ENCODE data around the gene OR4C45.
"Not testable (repeated sequence)": the region's sequence is repeated elsewhere in the genome, so short reads cannot be mapped to it uniquely, and the experiment has no call there.

OR4C45 gene

DNA sequence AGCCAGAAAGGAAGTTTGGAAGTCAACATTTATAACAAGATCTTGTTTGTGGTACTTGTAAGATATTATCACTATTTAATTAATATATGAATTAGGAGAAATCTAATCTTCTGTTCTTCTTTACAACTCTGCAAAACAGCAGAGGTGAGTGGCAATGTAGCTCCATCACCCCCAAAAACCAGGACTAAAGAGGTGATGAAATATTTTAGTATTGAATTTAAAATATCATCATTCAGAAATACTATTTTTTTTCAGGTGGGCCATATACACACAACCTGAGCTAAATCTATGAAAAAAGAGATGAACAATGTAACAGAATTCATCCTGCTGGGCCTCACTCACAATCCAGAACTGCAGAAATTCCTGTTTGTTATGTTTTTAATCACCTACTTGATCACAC, at the start of gene OR4C45:
OR4C45 (plus strand) TSS at position 301 of the 400 bp plus-strand sequence.
- DNase-seq (ENCODE audit: low read depth in 2 of 2), result no peak

DNA sequence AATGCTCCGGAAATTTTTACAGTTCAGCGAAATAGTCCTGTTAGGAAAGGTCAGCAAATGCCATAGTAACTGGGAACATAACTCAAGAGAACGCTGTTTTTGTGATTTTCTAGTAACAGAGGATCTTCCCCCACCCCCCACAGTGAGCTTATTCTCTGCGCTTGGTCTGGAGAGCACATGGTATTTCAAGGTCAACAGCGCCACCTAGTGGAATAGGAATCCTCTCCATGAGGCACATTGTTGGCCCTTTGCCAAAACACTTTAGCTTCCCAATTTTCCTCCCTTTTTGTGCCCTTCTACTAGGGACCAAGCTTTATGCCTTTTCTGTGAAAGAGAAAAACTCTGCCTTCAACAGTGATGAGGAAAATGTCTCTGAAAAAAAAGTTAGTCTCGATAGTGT, 37.1 kb upstream of the OR4C45 start:
- DNase-seq (ENCODE audit: low read depth in 2 of 2), result no peak

DNA sequence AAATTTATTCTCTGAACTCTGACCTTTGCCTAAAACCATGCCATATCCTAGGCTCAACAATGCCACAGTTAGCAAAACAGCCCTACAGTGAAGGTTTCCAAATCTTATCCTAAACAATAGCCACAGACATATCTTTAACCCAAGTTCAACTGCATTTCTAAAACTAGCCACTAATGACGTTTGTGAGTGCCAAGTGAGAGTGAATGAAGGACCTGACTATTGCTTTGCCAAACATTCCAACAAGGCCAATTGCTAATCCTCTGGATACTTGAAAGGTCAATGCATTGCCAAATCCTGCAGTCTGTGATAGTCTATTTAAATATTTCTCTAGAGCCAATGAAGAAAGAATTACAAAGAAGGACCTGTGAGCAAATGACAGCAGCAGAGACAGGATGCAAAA, 2.5 kb upstream of the OR4C45 start:
- DNase-seq (ENCODE audit: low read depth in 2 of 2), result no peak

DNA sequence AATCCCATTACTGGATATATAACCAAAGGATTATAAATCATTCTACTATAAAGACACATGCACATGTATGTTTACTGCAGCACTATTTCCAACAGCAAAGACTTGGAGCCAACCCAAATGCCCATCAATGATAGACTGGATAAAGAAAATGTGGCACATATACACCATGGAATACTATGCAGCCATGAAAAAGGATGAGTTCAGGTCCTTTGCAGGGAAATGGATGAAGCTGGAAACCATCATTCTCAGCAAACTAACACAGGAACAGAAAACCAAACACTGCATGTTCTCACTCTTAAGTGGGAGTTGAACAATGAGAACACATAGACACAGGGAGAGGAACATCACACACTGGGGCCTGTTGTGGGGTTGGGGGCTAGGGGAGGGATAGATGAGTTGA, 3.6 kb downstream of the OR4C45 start:
- DNase-seq (ENCODE audit: low read depth in 2 of 2), result not testable (repeated sequence)

DNA sequence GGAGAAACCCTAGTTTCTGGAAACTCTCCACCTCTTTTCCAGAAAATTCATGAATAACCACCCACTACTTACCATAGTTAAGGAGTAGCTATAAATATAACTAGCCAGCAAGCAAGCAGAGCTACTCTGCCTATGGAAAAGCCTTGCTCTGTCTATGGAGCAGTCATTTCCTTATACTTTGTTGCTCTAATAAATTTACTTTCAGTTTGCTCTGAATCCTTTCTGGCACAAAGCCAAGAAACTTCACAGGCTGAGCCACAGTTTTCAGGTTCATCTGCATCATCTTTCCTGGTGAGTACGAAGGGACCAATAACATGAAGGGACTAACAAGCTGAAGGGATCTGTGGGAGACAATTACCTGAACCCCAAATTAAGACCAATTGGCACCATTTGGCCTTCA, 4.6 kb downstream of the OR4C45 start:
- no peak for DNase-seq (ENCODE audit: low read depth in 2 of 2)

DNA sequence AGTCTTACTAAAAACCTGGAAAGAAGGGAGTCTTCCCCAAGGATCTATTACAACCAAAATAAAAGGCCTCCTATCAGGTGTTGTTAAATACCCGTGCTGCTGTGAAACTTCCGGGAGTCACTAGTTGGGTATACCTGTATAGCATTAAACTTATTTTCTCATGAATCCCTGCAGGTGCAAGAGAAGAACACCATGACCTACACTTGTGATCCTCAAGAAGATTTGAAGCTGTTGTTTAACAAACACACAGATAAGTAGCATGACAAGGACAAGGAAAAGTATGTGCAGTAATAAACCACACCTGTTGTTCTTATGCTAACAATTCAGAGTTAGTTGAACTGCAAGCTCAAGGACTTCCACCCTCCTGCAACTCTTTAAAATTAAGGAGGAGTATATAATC, 12.0 kb downstream of the OR4C45 start:
- DNase-seq (ENCODE audit: low read depth in 2 of 2), result no peak

DNA sequence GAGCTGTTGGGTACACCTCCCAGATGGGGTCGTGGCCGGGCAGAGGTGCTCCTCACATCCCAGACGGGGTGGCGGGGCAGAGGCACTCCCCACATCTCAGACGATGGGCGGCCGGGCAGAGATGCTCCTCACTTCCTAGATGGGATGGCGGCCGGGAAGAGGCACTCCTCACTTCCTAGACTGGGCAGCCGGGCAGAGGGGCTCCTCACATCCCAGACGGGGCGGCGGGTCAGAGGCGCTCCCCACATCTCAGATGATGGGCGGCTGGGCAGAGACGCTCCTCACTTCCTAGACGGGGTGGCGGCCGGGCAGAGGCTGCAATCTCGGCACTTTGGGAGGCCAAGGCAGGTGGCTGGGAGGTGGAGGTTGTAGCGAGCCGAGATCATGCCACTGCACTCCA, 30.4 kb downstream of the OR4C45 start:
- not testable (repeated sequence) for DNase-seq (ENCODE audit: low read depth in 2 of 2)

DNA sequence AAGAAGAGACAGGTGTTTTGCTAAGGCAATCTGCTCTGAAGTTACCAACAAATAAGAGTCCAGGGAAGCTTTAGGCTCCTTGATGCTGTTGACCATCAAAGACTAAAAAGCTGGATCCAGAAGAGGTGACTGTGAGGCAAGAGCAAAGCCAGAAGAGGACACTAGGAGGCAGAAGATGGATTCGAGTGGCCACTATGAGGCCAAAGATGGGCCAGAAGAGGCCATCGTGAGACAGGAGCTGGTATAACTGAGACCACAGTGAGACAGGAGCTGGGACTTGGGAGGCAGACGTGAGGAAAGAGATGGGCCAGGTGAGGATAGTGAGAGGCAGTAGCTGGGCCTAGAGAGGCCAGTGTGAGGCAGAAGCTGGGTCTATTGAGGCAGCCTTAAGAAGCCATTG, 37.7 kb downstream of the OR4C45 start:
- DNase-seq (ENCODE audit: low read depth in 2 of 2), result no peak

DNA sequence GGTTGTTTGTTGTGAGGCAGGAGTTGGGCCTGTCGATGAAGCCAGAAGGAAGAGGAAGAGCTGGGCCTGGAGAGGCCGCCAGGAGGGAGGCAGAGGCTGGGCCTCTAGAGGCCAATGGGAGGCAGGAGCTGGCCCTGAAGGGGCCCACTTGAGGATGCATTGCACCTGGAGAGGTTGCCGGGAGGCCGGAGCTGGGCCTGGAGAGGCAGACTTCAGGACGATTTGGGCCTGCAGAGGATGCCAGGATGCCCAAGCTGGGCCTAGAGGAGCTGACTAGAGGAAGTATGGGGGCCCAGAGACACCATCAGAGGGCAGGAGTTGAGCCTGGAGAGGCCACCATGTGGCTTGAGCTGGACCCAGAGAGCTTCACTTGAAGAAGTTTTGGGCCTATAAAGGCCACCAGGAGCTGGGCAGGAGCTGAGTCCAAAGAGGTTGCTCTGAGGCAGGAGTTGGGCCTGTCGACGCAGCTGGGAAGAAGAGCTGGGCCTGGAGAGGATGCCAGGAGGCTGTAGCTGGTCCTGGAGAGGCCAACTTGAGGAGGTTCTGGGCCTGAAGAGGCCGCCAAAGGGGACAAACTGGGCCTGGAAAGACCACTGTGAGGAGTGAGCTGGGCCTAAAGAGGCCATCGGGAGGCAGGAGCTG, 39.0 kb downstream of the OR4C45 start:
- DNase-seq (ENCODE audit: low read depth in 2 of 2), result no peak

DNA sequence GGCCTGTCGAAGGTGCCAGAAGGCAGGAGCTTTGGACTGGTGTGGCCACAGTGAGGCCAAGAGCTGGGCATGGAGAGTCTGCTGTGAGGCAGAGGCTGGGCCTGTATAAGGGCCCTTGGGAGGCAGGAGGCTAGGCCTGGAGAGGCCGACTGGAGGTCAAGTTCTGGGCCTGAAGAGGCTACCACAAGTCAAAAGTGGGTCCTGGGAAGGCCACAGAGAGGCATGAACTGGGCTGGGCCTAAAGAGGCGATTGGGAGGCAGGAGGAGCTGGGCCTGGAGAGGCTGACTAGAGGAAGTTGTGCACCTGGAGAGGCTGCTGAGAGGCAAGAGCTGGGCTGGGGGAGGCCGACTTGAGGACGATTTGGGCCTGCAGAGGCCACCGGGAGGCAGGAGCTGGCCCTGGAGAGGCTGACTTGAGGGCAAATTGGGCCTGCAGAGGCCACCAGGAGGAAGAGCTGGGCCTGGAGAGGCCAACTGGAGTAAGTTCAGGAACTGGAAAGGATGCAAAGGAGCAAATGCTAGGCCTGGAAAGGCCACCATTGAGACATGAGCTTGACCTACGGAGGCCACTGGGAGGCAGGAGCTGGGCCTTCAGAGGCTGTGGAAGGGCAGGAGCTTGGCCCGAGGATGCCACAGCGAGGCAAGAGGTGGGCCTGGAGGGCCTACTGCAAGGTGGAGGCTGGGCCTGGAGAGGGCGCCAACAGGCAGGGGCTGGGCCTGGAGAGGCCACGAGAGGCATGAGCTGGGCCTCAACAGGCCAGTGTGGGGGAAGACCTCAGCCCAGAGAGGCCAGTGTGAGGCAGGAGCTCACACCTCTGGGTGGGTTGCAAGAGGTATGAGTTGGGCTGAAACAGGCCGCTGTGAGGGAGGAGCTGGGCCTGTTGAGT, 39.8 kb downstream of the OR4C45 start:
- DNase-seq (ENCODE audit: low read depth in 2 of 2), result no peak

DNA sequence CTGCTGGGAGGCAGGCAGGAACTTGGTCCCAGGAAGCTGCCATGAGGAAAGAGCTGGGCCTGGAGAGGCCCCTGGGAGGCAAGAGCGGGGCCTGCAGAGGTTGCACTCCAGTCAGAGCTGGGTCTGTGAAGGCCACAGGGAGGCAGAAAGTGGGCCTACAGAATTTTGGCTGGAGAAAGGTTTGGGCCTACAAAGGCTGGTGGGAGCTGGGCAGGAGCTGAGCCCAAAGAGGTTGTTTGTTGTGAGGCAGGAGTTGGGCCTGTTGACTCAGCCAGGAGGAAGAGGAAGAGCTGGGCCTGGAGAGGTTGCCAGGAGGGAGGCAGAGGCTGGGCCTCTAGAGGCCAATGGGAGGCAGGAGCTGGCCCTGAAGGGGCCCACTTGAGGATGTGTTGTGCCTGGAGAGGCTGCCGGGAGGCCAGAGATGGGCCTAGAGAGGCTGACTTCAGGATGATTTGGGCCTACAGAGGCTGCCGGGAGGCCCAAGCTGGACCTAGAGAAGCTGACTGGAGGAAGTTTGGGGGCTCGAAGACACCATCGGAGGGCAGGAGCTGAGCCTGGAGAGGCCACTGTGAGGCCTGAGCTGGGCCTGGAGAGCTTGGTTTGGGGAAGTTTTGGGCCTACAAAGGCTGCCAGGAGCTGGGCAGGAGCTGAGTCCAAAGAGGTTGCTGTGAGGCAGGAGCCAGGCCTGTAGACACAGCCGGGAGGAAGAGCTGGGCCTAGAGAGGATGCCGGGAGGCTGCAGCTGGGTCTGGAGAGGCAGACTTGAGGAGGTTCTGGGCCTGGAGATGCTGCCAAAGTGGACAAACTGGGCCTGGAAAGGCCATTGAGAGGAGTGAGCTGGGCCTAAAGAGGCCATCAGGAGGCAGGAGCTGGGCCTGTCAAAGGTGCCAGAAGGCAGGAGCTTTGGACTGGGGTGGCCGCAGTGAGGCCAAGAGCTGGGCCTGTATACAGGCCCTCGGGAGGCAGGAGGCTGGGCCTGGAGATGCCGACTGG, 40.7 kb downstream of the OR4C45 start:
- DNase-seq (ENCODE audit: low read depth in 2 of 2), result no peak

DNA sequence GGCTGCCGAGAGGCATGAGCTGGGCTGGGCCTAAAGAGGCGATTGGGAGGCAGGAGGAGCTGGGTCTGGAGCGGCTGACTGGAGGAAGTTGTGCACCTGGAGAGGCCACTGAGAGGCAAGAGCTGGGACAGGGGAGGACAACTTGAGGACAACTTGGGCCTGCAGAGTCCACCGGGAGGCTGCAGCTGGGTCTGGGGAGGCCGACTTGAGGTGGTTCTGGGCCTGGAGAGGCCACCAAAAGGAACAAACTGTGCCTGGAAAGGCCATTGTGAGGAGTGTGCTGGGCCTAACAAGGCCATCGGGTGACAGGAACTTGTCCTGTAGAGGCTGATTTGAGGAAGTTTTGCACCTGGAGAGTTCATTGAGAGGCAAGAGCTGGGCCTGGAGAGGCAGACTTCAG, 41.5 kb downstream of the OR4C45 start:
- DNase-seq (ENCODE audit: low read depth in 2 of 2), result no peak

DNA sequence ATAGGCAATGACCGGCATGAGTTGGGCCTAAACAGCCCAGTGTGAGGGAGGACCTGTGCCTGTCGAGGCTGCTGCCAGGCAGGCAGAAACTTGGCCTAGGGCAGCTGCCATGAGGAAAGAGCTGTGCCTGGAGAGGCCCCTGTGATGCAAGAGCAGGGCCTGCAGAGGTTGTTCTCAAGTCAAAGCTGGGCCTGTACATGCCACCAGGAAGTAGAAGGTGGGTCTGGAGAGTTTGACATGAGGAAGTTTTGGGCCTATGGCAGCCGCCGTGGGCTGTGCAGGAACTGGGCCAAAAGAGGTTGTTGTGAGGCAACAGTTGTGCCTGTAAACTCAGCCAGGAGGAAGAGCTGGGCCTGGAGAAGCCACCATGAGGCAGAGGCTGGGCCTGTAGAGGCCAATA, 43.2 kb downstream of the OR4C45 start:
- DNase-seq (ENCODE audit: low read depth in 2 of 2), result no peak

DNA sequence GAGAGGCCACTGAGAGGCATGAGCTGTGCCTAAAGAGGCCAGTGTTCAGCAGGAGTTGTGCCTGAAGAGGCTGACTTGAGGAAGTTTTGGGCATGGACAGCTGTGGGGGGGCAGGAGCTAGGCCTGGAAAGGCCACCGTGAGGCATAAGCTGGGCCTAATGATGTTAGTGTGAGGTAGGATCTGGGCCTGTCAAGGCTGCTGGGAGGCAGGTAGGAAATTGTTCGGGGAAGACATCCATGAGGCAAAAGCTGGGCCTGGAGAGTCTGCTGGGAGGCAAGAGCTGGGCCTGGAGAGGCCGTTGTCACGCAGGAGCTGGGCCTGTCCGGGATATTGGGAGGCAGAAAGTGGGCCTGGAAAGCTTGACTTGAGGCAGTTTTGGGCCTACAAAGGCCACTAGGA, 44.9 kb downstream of the OR4C45 start:
- no peak for DNase-seq (ENCODE audit: low read depth in 2 of 2)

DNA sequence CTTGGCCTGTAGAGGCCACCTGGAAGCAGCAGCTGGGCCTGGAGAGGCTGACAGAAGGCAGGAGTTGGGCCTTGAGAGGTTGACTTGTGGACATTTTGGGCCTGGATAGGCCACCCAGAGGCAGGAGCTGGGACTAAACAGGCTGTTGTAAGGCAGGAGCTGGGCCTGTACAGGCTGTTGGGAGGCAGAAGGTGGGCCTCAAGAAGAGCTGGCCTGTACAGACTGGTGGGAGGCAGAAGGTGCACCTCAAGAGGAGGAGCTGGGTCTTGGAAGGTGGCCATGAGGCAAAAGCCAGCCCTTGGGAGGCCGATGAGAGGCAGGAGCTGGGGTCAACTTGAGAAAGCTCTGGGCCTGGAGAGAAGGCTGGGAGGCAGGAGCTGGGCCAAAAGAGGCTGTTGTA, 45.3 kb downstream of the OR4C45 start:
- no peak for DNase-seq (ENCODE audit: low read depth in 2 of 2)

DNA sequence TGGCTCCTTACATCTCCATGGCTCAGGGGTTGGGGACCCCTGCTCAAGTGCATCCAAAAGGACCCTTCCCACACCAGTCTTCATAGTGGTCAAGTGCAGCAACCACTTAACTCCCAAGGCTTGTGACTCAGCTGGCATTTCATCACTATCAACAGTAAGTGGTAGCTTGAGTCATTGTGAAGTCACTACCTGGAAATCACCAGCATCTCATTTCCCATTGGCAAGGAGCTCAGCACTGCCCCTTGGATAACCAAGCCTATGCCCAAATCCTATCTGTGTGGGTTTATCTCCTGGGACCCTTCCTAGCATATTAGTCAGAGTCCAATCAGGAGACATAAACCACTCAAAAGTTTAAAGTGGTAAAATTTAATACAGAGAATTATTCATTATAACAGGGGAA, 46.3 kb downstream of the OR4C45 start:
- DNase-seq (ENCODE audit: low read depth in 2 of 2), result not testable (repeated sequence)

DNA sequence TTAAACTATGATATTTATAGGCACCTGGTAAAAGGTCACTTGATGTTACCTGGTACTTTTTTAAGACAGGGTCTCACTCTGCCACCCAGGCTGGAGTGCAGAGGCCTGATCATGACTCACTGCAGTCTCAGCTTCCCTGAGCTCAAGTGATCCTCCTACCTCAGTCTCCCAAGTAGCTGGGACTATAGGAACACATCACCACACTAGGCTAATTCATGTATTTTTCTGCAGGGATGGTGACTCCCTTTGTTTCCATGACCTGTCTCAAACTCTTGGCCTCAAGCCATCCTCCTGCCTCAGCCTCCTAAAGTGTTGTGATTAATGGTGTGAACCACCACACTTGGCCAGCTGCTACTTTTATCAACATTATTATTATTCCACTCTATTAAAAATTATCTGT, 47.6 kb downstream of the OR4C45 start:
- DNase-seq (ENCODE audit: low read depth in 2 of 2), result no peak
